ENCODE data around the gene TRAPPC6A.

The TRAPPC6A gene

DNA sequence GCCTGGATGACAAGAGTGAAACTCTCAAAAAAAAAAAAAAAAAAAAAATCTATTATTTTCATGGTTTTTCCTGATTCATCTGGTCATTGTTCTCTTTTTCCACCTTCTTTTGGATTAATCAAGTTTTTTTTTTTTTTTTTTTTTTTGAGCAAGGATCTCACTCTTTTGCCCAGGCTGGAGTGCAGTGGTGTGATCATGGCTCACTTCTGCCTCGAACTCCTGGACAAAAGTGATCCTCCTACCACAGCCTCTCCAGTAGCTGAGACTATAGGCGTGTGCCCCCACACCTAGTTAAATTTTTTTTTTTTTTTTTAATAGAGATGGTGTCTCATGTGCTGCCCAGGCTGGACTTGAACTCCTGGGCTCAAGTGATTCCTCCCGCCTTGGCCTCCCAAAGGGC lies 28.3 kb upstream of the TRAPPC6A start:
- DNase-seq (ENCODE audit: low read depth, low spot score) = no peak
- in situ Hi-C loops (cut with HindIII; ENCODE audit: low sequenced_read_pairs) = no loop called here
- TF ChIP-seq, protein P1, sequence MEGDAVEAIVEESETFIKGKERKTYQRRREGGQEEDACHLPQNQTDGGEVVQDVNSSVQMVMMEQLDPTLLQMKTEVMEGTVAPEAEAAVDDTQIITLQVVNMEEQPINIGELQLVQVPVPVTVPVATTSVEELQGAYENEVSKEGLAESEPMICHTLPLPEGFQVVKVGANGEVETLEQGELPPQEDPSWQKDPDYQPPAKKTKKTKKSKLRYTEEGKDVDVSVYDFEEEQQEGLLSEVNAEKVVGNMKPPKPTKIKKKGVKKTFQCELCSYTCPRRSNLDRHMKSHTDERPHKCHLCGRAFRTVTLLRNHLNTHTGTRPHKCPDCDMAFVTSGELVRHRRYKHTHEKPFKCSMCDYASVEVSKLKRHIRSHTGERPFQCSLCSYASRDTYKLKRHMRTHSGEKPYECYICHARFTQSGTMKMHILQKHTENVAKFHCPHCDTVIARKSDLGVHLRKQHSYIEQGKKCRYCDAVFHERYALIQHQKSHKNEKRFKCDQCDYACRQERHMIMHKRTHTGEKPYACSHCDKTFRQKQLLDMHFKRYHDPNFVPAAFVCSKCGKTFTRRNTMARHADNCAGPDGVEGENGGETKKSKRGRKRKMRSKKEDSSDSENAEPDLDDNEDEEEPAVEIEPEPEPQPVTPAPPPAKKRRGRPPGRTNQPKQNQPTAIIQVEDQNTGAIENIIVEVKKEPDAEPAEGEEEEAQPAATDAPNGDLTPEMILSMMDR (IDR thresholded peaks at IDR 0.05; ENCODE audit: low read depth, low read length) = no peak
- no peak overlapping the region for H3K4me3 ChIP-seq (ENCODE audit: low read depth, low read length)

DNA sequence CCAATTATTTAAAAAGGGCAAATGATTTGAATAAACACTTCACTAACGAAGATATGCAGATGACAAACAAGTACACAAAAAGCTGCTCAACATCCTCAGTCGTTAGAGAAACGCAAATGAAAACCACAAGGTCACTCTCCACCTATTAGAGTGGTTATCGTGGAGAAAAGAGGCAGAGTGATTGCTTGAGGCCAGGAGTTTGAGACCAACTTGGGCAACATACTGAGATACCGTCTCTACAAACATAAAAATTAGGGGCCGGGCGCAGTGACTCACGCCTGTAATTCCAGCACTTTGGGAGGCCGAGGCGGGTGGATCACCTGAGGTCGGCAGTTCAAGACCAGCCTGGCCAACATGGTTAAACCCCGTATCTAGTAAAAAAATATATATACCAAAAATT lies 27.8 kb upstream of the TRAPPC6A start:
- DNase-seq (ENCODE audit: low read depth, low spot score) = no peak
- TF ChIP-seq, protein P1 (IDR thresholded peaks at IDR 0.05; ENCODE audit: low read depth, low read length) = no peak
- in situ Hi-C loops (cut with HindIII; ENCODE audit: low sequenced_read_pairs) = no loop called here
- H3K4me3 ChIP-seq (ENCODE audit: low read depth, low read length) = no peak overlapping the region

DNA sequence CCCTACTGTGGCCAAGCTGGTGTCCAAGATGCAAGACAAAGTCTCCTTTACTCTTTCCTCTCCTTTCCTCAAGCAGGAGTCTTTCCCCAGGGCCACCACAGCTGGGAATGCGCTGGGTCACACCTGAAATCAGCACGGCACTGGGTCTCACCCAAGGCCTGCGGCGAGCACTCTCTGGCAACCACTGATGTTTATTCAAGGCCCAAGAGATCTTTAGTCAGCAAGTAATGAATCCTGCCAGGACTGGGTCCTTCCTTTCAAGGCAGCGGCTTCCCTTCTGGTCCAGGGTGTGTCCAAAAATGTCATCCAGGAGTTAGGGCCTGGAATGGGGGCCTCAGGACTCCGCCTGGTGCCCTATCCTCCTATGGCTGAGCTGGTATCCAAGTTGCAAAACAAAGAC lies 24.6 kb upstream of the TRAPPC6A start:
- in situ Hi-C loops (cut with HindIII; ENCODE audit: low sequenced_read_pairs) = no loop called here
- no peak overlapping the region for H3K4me3 ChIP-seq (ENCODE audit: low read depth, low read length)
- TF ChIP-seq, protein P1 (IDR thresholded peaks at IDR 0.05; ENCODE audit: low read depth, low read length) = no peak
- DNase-seq (ENCODE audit: low read depth, low spot score) = no peak

DNA sequence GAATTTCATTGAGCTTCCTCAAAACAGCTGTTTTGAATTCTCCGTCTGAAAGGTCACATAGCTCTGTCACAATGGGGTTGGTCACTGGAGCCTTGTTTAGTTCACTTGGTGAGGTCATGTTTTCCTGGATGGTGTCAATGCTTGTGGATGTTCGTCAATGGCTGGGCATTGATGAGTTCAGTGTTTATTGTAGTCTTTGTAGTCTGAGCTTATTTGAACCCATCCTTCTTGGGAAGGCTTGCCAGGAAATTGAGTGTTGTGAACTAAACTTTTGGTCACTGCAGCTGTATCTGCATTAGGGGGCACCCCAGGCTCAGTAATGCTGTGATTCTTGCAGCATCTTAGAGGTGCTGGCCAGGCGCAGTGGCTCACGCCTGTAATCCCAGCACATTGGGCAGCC lies 22.5 kb upstream of the TRAPPC6A start:
- in situ Hi-C loops (cut with HindIII; ENCODE audit: low sequenced_read_pairs) = no loop called here
- DNase-seq (ENCODE audit: low read depth, low spot score) = peak; percentile 31
- H3K4me3 ChIP-seq (ENCODE audit: low read depth, low read length) = no peak overlapping the region
- TF ChIP-seq, protein P1 (IDR thresholded peaks at IDR 0.05; ENCODE audit: low read depth, low read length) = peak; percentile 27

DNA sequence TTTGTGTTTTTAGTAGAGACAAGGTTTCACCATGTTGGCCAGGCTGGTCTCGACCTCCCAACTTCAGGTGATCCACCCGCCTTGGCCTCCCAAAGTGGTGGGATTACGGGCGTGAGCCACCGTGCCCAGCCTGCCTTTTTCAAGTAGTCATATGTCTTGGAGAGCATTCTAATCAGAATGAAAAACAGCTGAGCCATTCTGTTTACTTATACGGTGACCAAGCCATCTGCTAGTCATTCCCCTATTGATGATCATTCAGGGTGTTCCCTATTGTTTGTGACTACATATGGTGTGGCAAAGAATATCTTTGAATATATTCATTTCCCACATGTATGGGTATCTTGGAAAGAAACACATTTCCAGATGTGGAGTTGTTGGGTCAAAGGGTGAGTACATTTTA lies 17.7 kb upstream of the TRAPPC6A start:
- in situ Hi-C loops (cut with HindIII; ENCODE audit: low sequenced_read_pairs) = no loop called here
- no peak overlapping the region for H3K4me3 ChIP-seq (ENCODE audit: low read depth, low read length)
- TF ChIP-seq, protein P1 (IDR thresholded peaks at IDR 0.05; ENCODE audit: low read depth, low read length) = no peak
- no peak for DNase-seq (ENCODE audit: low read depth, low spot score)

DNA sequence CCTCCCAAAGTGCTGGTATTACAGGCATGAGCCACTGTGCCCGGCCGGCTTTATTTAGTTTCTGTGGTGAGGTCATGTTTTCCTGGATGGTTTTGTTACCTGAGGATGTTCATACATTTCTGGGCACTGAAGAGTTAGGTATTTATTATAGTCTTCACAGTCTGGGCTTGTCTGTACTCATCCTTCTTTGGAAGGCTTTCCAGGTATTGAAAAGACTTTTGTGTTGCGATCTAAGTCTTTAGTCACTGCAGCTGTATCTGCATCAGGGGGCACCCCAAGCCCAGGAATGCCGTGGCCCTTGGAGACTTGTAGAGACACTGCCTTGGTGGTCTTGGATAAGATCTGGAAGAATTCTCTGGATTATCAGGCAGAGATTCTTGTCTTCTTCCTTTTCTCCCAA lies 13.3 kb upstream of the TRAPPC6A start:
- no peak overlapping the region for H3K4me3 ChIP-seq (ENCODE audit: low read depth, low read length)
- in situ Hi-C loops (cut with HindIII; ENCODE audit: low sequenced_read_pairs) = no loop called here
- no peak for DNase-seq (ENCODE audit: low read depth, low spot score)
- TF ChIP-seq, protein P1 (IDR thresholded peaks at IDR 0.05; ENCODE audit: low read depth, low read length) = no peak

DNA sequence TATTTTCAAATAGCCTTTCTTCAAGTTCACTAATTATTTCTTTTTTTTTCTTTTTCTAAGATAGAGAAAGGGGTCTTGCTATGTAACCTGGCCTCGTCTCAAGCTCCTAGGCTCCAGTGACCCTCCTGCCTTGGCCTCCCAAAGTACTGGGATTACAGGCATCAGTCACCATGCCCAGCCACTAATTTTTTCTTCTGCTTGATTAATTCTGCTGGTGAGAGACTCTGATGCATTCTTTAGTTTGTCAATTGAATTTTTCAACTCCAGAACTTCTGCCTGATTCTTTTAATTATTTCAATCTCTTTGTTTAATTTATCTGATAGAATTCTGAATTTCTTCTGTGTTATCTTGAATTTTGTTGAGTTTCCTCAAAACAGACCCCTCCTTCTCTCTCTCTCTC lies 11.9 kb upstream of the TRAPPC6A start:
- TF ChIP-seq, protein P1 (IDR thresholded peaks at IDR 0.05; ENCODE audit: low read depth, low read length) = no peak
- in situ Hi-C loops (cut with HindIII; ENCODE audit: low sequenced_read_pairs) = no loop called here
- DNase-seq (ENCODE audit: low read depth, low spot score) = no peak
- H3K4me3 ChIP-seq (ENCODE audit: low read depth, low read length) = no peak overlapping the region

All from astrocyte of the spinal cord (primary cell).